ENCODE results near the gene SREBF2. TPM values are rescaled to one million over a fixed set of nuclear protein-coding genes. Genes with fewer than 3 reads are reported as not detected.

Gene SREBF2
- total and polyA plus RNA-seq, 9 of the 15 experiments (the other 6 are each of a cell fraction or from before 2014, with no cell fraction given) = 1.1 to 84.2 (median 26.9) TPM

DNA sequence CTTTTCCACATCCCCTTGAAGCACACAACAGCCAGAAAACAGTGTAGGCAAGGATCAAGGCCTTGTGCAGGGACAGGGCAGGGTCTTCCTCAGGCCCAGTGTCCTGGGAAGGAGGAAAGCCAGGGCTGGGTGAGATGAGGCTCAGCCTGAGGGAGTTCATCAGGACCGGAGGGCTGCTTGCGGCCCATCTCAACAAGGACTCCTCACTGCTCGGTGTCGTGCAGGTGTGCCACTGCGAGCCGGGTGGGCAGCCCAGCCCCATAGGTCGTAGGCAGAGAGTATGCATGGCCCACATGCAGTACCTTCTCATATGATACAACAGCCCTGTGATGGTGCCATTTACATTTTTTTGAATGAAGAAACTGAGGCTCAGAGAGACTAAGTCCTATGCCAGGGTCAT is 69.1 kb downstream of the SREBF2 start:
- H3K9me1 ChIP-seq (ENCODE audit: control insufficient read depth, insufficient read depth, low read length) = peaks cover 2% of the 10 kb centered on the region
- intact Hi-C loops (cut with micrococcal nuclease) (no loop called here), in situ Hi-C loops (cut with MboI) (no loop called here)
- H3K9me3 ChIP-seq (replicated peaks; ENCODE audit: control insufficient read depth, insufficient read depth, low read depth, low read length) = no peaks in the 10 kb centered on the region
- no peak for FAIRE-seq
- no peak overlapping the region for H3K27ac ChIP-seq (ENCODE audit: extremely low read depth, low read depth, low read length)
- H3K4me3 ChIP-seq = no peak overlapping the region
- H3K4me1 ChIP-seq (replicated peaks in 1 of 2; ENCODE audit: control insufficient read depth in 2 of 2, insufficient read depth in 2 of 2, low read length in 2 of 2) = peaks cover 0 to 10% of the 10 kb centered on the region in 2 experiments; a peak in 3 of 5 replicates
- no peaks in the 10 kb centered on the region for H4K20me1 ChIP-seq (replicated peaks; ENCODE audit: control insufficient read depth, insufficient read depth, low read length)
- H3K36me3 ChIP-seq (ENCODE audit: control insufficient read depth, insufficient read depth, low read length) = peaks cover 87% of the 10 kb centered on the region
- H3K4me2 ChIP-seq (ENCODE audit: insufficient read depth, low read length) = no peak overlapping the region
- ChIA-PET CTCF (ENCODE audit: low intra/inter-chr PET ratio) (no interaction called here), POLR2A (interaction anchor here (0.7 to 1.7 kb wide), 2 partner anchors 21 to 532 kb away, joined by 3 to 4 read pairs; no protein-coding TSS in a partner anchor)
- H3K27me3 ChIP-seq (ENCODE audit: control insufficient read depth in 2 of 2, insufficient read depth in 2 of 2, low read length in 2 of 2) = no peaks in the 10 kb centered on the region
- DNase-seq (ENCODE audit: extremely low read depth in 1 of 4, low spot score in 3 of 4) = no peak
- no peak overlapping the region for H2AFZ ChIP-seq (ENCODE audit: low read depth, low read length)
- H3K9ac ChIP-seq (ENCODE audit: insufficient read depth in 1 of 2, low read depth in 2 of 2, low read length in 2 of 2) = no peak overlapping the region
- TF ChIP-seq POLR2G (IDR thresholded peaks at IDR 0.05; ENCODE audit: low read depth, low read length) (0 out of 2 replicates have a peak, but pooled peaks have one; percentile 41), RBM22 (IDR thresholded peaks at IDR 0.05; ENCODE audit: low read depth, low read length, poor library complexity, severe bottlenecking) (peak; percentile 73)
- TF ChIP-seq, protein P1, sequence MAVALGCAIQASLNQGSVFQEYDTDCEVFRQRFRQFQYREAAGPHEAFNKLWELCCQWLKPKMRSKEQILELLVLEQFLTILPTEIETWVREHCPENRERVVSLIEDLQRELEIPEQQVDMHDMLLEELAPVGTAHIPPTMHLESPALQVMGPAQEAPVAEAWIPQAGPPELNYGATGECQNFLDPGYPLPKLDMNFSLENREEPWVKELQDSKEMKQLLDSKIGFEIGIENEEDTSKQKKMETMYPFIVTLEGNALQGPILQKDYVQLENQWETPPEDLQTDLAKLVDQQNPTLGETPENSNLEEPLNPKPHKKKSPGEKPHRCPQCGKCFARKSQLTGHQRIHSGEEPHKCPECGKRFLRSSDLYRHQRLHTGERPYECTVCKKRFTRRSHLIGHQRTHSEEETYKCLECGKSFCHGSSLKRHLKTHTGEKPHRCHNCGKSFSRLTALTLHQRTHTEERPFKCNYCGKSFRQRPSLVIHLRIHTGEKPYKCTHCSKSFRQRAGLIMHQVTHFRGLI (CRISPR knock-in tag; IDR thresholded peaks at IDR 0.05) = no peak
- no peaks in the 10 kb centered on the region for H3K79me2 ChIP-seq (ENCODE audit: control insufficient read depth, insufficient read depth, low read length)
- BruUV-seq (replicated peaks) = TSS peak; percentile 20
- no peak for ATAC-seq
- WGBS (ENCODE audit: insufficient coverage, low coverage, missing lambda C conversion rate) = 96% methylated on average over 7 of the region's 7 CpGs
